GM12878 (cell line): ENCODE results near the gene MAP2K7. TPM values are rescaled to one million over a fixed set of nuclear protein-coding genes. Genes with fewer than 3 reads are reported as not detected.

Source experiments
- ATAC-seq: fragments of 200-7000 bp; cut with Tn5 transposase; 3 replicates; pipeline ENCODE4 v1.9.1; 2020; ENCODE audit warnings: mild to moderate bottlenecking, moderate library complexity
- BruUV-seq: library from RNA; stranded (reverse); fragments of 400-500 nt; replicated peaks from 2 replicates; lab custom pipeline; 2021; lab: Mats Ljungman, UMichigan
- CTCF ChIA-PET: fragments of 300-600 bp; sonication (Branson Sonifier 250); formaldehyde crosslinking; extraction: SDS; loops from one replicate; lab custom pipeline; 2021; ENCODE audit warnings: inconsistent platforms; lab: Yijun Ruan, JAX
- POLR2A ChIA-PET: fragments of 350-600 bp; formaldehyde crosslinking; extraction: SDS; loops from one replicate; lab custom pipeline; 2021; ENCODE audit warnings: inconsistent platforms; lab: Charles Lee
- RAD21 ChIA-PET: fragments of 300-600 bp; sonication (Branson Sonifier 250); formaldehyde crosslinking; loops from one replicate; lab custom pipeline; 2023; ENCODE audit warnings: antibody characterized with exemption; ENCODE audit not compliant: unreplicated experiment; lab: Charles Lee
- SMC1A ChIA-PET: fragments of 300-600 bp; sonication (Branson Sonifier 250); formaldehyde crosslinking; loops from one replicate; lab custom pipeline; 2023; ENCODE audit not compliant: unreplicated experiment, uncharacterized antibody; lab: Charles Lee
- DNase-seq: peaks from one replicate; pipeline ENCODE4 v3.0.0-alpha.2; 2011; ENCODE audit warnings: low read depth, low spot score
- FAIRE-seq: peaks from 3 replicates; lab custom pipeline; 2011; peaks lifted over from hg19 to GRCh38; lab: Jason Lieb, UNC
- H2AFZ ChIP-seq: 2 replicates; pipeline ENCODE4 v1.6.0; 2011; ENCODE audit warnings: low read depth, low read length, control low read depth; ENCODE audit not compliant: control insufficient read depth
- H3K27ac ChIP-seq: 2 replicates; pipeline ENCODE4 v1.5.1; 2011; ENCODE audit warnings: control low read depth; ENCODE audit not compliant: control insufficient read depth, insufficient read depth
- H3K27me3 ChIP-seq, 2 experiments: replicated peaks in 1 of 2; 2 replicates each; pipeline versions ENCODE4 v1.6.0 to v1.6.1; 2011; ENCODE audit warnings: low read length in 1 of 2; ENCODE audit not compliant: control insufficient read depth in 2 of 2, insufficient read depth in 2 of 2
- H3K36me3 ChIP-seq, 2 experiments: 2 replicates each; pipeline ENCODE4 v1.5.1; 2011; ENCODE audit warnings: low read length in 1 of 2; ENCODE audit not compliant: control insufficient read depth in 2 of 2, insufficient read depth in 2 of 2
- H3K4me1 ChIP-seq: 2 replicates; pipeline ENCODE4 v1.6.1; 2011; ENCODE audit warnings: mild to moderate bottlenecking, low read length, moderate library complexity, mixed read lengths; ENCODE audit not compliant: control insufficient read depth, insufficient read depth
- H3K4me2 ChIP-seq: 2 replicates; pipeline ENCODE4 v1.6.0; 2011; ENCODE audit warnings: control low read depth; ENCODE audit not compliant: control insufficient read depth, insufficient read depth
- H3K4me3 ChIP-seq: fragments of 200-600 bp; sonication (generic); 2 replicates; pipeline ENCODE4 v1.5.1; 2016
- H3K79me2 ChIP-seq: 2 replicates; pipeline ENCODE4 v1.6.0; 2011; ENCODE audit warnings: low read length; ENCODE audit not compliant: control insufficient read depth, insufficient read depth
- H3K9ac ChIP-seq: 2 replicates; pipeline ENCODE4 v1.8.0; 2011; ENCODE audit warnings: low read length, control low read depth, mixed read lengths; ENCODE audit not compliant: control insufficient read depth, insufficient read depth
- H3K9me3 ChIP-seq: replicated peaks from 3 replicates; pipeline ENCODE4 v1.5.1; 2011; ENCODE audit warnings: mild to moderate bottlenecking, low read length; ENCODE audit not compliant: control insufficient read depth, insufficient read depth
- H4K20me1 ChIP-seq: 2 replicates; pipeline ENCODE4 v1.6.0; 2011; ENCODE audit not compliant: control insufficient read depth, insufficient read depth
- ASH2L ChIP-seq: fragments of 300-600, 200-600 bp; sonication (generic); IDR thresholded peaks from 2 replicates; pipeline ENCODE4 v1.6.1; 2017; ENCODE audit warnings: low read depth, mild to moderate bottlenecking, borderline replicate concordance
- CBFB ChIP-seq: IDR thresholded peaks from 2 replicates; pipeline ENCODE4 v1.6.1; 2016; ENCODE audit warnings: antibody characterized with exemption, low read depth
- ESRRA ChIP-seq: IDR thresholded peaks from 2 replicates; pipeline ENCODE4 v1.6.1; 2012; ENCODE audit warnings: mild to moderate bottlenecking, low read length, improper control_type of control experiment
- NFIC ChIP-seq: IDR thresholded peaks from 2 replicates; pipeline ENCODE4 v1.6.1; 2012; ENCODE audit warnings: low read depth, mild to moderate bottlenecking, inconsistent platforms, low read length, moderate library complexity
- POLR2AphosphoS2 ChIP-seq: IDR thresholded peaks from 2 replicates; pipeline ENCODE4 v1.6.1; 2011; ENCODE audit warnings: low read depth, mild to moderate bottlenecking, low read length, improper control_type of control experiment, moderate library complexity
- TCF7 ChIP-seq: IDR thresholded peaks from 2 replicates; pipeline ENCODE4 v1.6.1; 2014; ENCODE audit warnings: antibody characterized with exemption, borderline replicate concordance
- WGBS: methylation state at CpG from one replicate; pipeline ENCODE4 v1.1.6; 2016; ENCODE audit warnings: low lambda C conversion rate; ENCODE audit not compliant: insufficient replicate concordance, insufficient coverage; ENCODE audit errors: missing lambda C conversion rate; 5-methylcytosine and 5-hydroxymethylcytosine counted together
- in situ Hi-C: fragments of 300-500 bp; cut with MboI; formaldehyde crosslinking; loops from 9 replicates; pipeline ENCODE4 v1.14.3; 2018; ENCODE audit warnings: mixed read lengths
- intact Hi-C: fragments of 100-400 bp; cut with micrococcal nuclease; formaldehyde crosslinking; loops from one replicate; pipeline ENCODE4 v1.14.2; 2022; ENCODE audit not compliant: unreplicated experiment
- polyA plus RNA-seq, 11 experiments: library from polyadenylated mRNA; depleted of rRNA in 4 of 11; unstranded in 6 of 11; stranded (reverse) in 5 of 11; fragments of >200 nt; fragmentation: Nextera tagmentation in 4 of 11; fragmentation: Illumina TruSeq in 1 of 11; extraction: Ambion mirVana in 4 of 11; extraction: Trizol in 1 of 11; gene quantifications; 1 replicate in 1 of 11; 2 replicates in 10 of 11; pipeline versions ENCODE4 v1.2.1 to v1.2.3, GENCODE V29; 2011 to 2016; ENCODE audit warnings: inconsistent platforms in 2 of 11, missing spikeins in 2 of 11, low read depth in 1 of 11
- total RNA-seq, 4 experiments: library from RNA; depleted of rRNA in 3 of 4; stranded (reverse); fragments of >200 nt in 3 of 4; fragmentation: Illumina TruSeq in 1 of 4; extraction: Trizol in 1 of 4; gene quantifications; 2 replicates each; pipeline versions ENCODE4 v1.2.1 to v1.2.3, GENCODE V29; 2013 to 2021
- TF ChIP-seq, protein P1 (sequence below): IDR thresholded peaks from 2 replicates; pipeline ENCODE4 v1.6.1; 2012; ENCODE audit warnings: improper control_type of control experiment, low read depth, low read length; ENCODE audit not compliant: insufficient replicate concordance
- TF ChIP-seq, protein P2 (sequence below): fragments of 450-650 bp; IDR thresholded peaks from 2 replicates; pipeline ENCODE4 v1.6.1; 2016; ENCODE audit warnings: mild to moderate bottlenecking
- TF ChIP-seq, protein P3 (sequence below): fragments of 450-650 bp; IDR thresholded peaks from 2 replicates; pipeline ENCODE4 v1.6.1; 2014; ENCODE audit warnings: mild to moderate bottlenecking
- TF ChIP-seq, protein P4 (sequence below): fragments of 150-350 bp; IDR thresholded peaks from 2 replicates; pipeline ENCODE4 v1.6.1; 2016; ENCODE audit warnings: low read depth, low read length

Gene MAP2K7
- total and polyA plus RNA-seq, 10 of the 15 experiments (the other 5 are each of a cell fraction or from before 2014, with no cell fraction given): 0.34 to 32.2 (median 6.7) TPM

DNA sequence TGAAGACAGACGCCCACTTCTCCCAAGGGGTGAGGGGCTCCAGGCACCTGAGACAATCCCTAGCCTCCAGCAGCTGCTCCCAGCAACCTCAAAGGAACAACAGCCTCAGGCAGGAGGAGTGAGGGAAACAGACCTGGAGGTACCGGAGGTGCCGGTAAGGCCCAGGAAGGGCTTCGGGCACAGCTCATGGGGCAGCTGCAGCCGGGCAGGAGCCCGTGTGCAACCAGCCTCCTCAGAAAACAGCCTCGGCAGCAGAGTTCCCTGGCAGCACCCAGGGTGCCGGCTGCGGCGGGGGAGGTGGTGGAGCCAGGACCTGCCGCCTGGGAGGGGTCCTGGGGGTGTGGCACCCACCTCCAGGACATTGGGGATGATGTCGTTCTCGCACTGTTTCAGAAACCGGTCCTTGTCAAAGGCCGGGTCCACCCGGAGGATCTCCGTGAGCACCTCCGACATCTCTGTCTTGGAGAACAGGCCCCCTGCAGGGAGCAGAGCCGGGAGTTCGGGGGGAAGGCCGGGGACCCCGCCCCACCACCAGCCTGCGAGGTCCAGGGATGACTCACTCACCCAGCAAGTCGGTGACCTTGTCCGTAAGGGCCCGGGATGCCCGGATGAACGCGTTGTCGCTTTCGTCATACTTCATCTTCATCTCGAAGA lies 28.7 kb downstream of the MAP2K7 start:
- DNase-seq (no peak), FAIRE-seq (no peak), ATAC-seq (no peak)
- Histone ChIP-seq H2AFZ (no peak overlapping the region), H3K4me2 (no peak overlapping the region), H3K36me3 (peaks cover 11 to 44% of the 10 kb centered on the region in 2 experiments; a peak in 3 of 4 replicates), H3K4me3 (no peak overlapping the region), H4K20me1 (no peaks in the 10 kb centered on the region; the same call in 1 of the 2 replicates), H3K9ac (no peak overlapping the region), H3K9me3 (no peaks in the 10 kb centered on the region), H3K4me1 (no peaks in the 10 kb centered on the region; the same call in 1 of the 2 replicates), H3K27me3 (no peaks in the 10 kb centered on the region), H3K79me2 (no peaks in the 10 kb centered on the region), H3K27ac (no peak overlapping the region)
- intact Hi-C loops: no loop called here
- BruUV-seq: no TSS peak
- ChIA-PET POLR2A (no interaction called here), RAD21 (no interaction called here), SMC1A (no interaction called here), CTCF (interaction anchor here (4.4 kb wide), 1 partner anchor 12 kb away, joined by 44 read pairs; the partner anchor contains the start of gene TIMM44)
- WGBS: 92% methylated on average over 29 of the region's 32 CpGs
- in situ Hi-C loops: no loop called here
- TF ChIP-seq, protein P1, sequence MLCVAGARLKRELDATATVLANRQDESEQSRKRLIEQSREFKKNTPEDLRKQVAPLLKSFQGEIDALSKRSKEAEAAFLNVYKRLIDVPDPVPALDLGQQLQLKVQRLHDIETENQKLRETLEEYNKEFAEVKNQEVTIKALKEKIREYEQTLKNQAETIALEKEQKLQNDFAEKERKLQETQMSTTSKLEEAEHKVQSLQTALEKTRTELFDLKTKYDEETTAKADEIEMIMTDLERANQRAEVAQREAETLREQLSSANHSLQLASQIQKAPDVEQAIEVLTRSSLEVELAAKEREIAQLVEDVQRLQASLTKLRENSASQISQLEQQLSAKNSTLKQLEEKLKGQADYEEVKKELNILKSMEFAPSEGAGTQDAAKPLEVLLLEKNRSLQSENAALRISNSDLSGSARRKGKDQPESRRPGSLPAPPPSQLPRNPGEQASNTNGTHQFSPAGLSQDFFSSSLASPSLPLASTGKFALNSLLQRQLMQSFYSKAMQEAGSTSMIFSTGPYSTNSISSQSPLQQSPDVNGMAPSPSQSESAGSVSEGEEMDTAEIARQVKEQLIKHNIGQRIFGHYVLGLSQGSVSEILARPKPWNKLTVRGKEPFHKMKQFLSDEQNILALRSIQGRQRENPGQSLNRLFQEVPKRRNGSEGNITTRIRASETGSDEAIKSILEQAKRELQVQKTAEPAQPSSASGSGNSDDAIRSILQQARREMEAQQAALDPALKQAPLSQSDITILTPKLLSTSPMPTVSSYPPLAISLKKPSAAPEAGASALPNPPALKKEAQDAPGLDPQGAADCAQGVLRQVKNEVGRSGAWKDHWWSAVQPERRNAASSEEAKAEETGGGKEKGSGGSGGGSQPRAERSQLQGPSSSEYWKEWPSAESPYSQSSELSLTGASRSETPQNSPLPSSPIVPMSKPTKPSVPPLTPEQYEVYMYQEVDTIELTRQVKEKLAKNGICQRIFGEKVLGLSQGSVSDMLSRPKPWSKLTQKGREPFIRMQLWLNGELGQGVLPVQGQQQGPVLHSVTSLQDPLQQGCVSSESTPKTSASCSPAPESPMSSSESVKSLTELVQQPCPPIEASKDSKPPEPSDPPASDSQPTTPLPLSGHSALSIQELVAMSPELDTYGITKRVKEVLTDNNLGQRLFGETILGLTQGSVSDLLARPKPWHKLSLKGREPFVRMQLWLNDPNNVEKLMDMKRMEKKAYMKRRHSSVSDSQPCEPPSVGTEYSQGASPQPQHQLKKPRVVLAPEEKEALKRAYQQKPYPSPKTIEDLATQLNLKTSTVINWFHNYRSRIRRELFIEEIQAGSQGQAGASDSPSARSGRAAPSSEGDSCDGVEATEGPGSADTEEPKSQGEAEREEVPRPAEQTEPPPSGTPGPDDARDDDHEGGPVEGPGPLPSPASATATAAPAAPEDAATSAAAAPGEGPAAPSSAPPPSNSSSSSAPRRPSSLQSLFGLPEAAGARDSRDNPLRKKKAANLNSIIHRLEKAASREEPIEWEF: no peak
- TF ChIP-seq, protein P2, sequence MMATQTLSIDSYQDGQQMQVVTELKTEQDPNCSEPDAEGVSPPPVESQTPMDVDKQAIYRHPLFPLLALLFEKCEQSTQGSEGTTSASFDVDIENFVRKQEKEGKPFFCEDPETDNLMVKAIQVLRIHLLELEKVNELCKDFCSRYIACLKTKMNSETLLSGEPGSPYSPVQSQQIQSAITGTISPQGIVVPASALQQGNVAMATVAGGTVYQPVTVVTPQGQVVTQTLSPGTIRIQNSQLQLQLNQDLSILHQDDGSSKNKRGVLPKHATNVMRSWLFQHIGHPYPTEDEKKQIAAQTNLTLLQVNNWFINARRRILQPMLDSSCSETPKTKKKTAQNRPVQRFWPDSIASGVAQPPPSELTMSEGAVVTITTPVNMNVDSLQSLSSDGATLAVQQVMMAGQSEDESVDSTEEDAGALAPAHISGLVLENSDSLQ: no peak
- TF ChIP-seq, protein P3, sequence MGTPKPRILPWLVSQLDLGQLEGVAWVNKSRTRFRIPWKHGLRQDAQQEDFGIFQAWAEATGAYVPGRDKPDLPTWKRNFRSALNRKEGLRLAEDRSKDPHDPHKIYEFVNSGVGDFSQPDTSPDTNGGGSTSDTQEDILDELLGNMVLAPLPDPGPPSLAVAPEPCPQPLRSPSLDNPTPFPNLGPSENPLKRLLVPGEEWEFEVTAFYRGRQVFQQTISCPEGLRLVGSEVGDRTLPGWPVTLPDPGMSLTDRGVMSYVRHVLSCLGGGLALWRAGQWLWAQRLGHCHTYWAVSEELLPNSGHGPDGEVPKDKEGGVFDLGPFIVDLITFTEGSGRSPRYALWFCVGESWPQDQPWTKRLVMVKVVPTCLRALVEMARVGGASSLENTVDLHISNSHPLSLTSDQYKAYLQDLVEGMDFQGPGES: no peak
- TF ChIP-seq, protein P4, sequence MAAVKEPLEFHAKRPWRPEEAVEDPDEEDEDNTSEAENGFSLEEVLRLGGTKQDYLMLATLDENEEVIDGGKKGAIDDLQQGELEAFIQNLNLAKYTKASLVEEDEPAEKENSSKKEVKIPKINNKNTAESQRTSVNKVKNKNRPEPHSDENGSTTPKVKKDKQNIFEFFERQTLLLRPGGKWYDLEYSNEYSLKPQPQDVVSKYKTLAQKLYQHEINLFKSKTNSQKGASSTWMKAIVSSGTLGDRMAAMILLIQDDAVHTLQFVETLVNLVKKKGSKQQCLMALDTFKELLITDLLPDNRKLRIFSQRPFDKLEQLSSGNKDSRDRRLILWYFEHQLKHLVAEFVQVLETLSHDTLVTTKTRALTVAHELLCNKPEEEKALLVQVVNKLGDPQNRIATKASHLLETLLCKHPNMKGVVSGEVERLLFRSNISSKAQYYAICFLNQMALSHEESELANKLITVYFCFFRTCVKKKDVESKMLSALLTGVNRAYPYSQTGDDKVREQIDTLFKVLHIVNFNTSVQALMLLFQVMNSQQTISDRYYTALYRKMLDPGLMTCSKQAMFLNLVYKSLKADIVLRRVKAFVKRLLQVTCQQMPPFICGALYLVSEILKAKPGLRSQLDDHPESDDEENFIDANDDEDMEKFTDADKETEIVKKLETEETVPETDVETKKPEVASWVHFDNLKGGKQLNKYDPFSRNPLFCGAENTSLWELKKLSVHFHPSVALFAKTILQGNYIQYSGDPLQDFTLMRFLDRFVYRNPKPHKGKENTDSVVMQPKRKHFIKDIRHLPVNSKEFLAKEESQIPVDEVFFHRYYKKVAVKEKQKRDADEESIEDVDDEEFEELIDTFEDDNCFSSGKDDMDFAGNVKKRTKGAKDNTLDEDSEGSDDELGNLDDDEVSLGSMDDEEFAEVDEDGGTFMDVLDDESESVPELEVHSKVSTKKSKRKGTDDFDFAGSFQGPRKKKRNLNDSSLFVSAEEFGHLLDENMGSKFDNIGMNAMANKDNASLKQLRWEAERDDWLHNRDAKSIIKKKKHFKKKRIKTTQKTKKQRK: no peak
- TF ChIP-seq CBFB (no peak), ESRRA (no peak), NFIC (no peak), TCF7 (no peak), ASH2L (no peak), POLR2AphosphoS2 (no peak)
